GM19324 (cell line): Measurements from ENCODE around the gene IFT88.

Source experiments
- ATAC-seq: cut with Tn5 transposase; IDR thresholded peaks from one replicate; pipeline ENCODE4 v1.9.1; 2021; ENCODE audit warnings: mild to moderate bottlenecking, moderate library complexity; ENCODE audit not compliant: unreplicated experiment, low FRiP score

The IFT88 gene

DNA sequence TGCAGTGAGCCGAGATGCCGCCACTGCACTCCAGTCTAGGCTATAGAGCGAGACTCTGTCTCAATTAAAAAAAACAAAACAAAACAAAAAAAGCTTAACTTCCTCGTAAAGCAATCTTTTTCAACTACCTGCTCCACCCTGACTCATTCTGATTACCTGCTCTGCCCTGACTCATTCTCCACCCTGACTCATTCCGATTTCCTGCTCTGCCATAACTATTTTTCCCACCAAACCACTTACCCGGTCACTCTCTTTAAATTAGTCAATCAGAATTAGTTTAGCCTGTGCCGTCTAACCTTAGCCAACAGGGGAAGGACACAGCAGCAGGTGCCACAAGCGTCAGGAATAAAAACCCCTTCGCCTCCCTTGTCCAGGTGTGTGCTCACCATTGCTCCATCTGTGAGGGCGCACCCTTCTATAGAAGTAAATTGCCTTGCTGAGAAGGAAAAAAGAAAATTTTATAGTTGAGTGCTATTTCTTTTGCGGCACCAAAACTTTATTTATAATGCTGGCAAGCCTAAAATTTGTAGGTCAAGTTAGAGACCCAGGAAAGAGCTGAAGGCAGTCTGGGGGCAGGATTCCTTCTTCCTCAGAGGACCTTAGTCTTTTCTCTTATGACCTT, 1.7 kb upstream of the IFT88 start:
- ATAC-seq = no peak

DNA sequence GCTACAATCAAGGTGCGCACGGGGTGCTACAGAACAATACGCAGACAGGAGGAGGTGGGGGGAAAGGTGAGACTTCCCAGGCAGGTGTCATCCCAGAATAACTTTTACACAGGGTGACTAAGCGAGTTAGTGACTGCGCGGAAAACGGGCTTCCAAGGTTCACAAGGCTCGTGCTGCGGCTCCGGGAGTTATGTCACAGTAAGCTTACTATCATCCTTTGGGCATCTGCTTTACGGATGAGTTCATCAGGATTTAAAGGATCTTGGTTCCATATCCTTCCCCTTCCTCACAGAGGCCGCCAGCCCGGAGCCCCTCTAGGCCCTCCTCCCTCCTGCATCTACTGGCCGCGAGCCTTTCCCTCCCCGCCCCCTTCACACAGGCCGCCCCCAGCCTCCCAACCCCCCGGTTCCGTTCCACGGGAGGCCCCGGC, 474 bp upstream of the IFT88 start:
- peak; percentile 5 for ATAC-seq

DNA sequence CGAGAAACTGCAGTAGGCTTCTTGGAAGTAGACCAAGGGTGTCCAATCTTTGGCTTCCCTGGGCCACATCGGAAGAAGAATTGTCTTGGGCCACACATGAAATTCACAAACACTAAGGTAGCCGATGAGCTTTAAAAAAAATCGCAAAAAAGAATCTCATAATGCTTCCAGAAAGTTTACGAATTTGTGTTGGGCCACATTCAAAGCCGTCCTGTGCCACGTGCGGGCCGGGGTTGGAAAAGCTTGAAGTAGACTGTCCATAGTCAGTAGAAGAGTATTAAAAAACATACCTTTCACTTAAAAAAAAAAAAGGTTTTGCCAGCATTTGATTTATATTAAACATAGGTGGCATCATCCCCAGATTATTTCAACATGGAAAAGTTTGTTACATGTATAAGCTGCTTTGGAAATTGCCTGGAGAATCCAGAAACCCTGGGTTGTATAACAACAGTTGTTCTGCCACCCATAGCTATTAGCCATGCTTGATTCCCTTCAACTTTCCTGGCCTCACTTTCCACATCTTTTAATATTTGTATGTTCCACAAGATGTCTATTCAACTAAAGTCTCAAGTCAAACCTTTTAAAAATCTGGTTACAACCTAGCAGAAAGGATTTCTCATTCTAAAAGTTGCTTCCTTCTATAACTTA, 1.0 kb downstream of the IFT88 start:
- ATAC-seq = no peak

DNA sequence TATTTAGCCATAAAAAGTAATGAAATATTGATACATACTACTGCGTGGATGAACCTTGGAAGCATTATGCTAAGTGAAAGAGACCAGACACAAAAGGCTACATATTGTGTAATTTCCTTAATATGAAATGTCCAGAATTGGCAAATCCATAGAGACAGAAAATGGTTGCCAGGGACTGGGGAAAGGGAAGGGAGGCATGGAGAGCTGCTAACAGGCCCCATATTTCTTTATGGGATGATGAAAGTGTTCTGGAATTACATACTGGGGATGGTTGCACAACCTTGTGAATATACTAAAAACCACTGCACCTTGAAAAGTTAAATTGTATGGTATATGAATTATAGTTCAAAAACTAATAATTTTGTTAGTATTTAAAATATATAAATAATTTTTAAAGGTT, 3.6 kb downstream of the IFT88 start:
- ATAC-seq = no peak

DNA sequence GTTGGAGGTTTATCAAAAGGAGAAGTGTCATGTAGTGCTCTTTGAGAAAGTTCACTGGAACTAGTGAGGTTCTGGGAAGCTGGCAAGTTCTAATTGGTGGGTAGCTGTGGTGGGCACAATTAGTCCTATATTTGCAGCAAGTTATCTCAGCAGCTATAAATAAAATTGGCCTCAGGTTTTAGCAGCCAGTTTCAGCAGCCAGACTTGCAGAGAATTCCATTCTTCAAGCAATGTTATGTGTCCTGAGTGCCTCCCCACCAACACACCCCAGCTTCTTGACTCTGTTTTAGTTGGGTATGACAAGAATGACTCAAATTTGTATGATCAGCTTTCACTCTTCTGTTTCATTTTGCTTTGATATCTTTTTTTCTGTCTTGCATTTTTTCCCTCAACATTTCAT, 4.7 kb downstream of the IFT88 start:
- no peak for ATAC-seq

DNA sequence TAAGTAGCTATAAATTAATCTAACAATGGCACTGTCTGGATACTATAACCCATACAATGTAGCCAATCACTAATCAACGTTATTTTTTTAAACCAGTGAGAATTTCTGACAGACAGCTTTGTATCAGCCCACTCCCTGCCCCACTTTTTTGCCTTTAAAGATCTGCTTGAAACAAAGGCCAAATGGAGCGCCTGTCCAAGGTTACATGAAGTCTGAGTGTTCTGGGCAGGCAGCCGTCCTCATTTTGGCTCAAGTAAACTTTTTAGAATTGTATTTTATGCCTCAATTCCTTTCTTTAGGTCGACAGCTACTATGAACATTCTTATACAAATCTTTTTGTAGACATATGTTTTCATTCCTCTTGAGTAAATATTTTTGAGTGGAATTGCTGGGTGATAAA, 6.2 kb downstream of the IFT88 start:
- ATAC-seq = no peak

DNA sequence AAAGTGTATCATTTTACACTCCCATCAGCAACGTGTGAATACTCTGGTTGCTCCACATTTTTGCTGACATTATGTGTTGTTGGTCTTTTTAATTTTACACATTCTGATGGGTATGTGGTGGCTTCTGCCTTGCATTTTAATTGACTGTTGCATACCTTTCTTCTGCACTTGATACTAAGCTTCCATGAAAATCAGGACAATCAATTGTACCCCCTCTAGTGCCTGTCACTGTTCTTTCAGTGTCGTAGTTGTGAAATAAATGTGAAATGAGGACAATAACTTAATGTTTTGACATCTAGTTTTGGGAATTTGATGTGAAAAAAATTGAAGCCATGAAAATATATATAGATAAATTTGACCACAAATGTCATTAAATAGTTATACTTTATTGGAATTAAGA, 6.7 kb downstream of the IFT88 start:
- no peak for ATAC-seq

DNA sequence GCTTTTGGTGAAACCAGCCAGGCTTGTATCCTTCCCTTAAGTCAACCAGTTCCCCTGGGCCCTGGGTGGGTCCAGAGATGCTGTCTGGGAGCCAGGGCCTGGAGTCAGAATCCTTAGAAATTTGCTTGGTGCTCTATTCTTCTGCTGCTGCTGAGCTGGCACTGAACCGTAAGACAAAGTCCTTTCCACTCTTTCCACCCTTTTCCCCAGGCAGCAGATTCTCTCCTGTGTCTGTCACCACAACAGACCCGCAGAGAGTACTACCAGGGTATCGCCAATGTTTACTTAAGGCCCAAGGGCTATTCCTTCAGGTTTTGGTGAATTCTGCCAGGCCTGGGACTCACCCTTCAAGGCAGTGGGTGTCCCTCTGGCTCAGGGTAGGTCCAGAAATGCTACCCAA, 12.2 kb downstream of the IFT88 start:
- no peak for ATAC-seq

DNA sequence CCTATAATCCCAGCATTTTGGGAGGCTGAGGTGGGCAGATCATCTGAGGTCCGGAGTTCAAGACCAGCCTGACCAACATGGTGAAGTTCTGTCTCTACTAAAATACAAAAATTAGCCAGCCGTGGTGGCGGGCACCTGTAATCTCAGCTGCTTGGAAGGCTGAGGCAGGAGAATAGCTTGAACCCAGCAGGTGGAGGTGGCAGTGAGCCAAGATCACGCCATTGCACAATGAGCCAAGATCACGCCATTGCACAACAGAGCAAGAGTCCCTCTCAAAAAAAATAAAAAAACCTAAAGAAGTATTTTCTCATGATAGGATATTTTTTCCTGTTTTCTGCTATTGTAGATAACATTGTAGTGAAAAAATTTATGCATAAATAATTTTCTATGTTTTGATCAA, 13.3 kb downstream of the IFT88 start:
- no peak for ATAC-seq

DNA sequence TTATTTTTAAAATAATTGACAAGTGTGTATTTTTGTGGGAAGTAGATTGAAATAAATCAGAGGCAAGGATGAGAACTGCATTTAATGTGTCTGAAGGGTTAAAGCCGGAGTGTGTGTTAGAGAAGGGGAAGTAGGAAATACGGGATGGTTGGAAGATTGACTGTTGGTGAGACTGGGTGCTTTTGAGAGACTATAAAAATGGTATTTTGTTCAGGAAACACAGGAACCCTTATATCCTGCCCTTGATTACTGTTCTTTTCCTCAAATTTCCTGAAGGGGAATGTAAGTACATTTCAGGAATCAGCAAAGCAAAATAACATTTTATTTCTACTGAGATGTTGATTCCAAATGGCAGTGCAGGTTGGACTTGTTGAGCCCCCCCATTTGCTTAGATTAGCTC, 15.1 kb downstream of the IFT88 start:
- no peak for ATAC-seq

DNA sequence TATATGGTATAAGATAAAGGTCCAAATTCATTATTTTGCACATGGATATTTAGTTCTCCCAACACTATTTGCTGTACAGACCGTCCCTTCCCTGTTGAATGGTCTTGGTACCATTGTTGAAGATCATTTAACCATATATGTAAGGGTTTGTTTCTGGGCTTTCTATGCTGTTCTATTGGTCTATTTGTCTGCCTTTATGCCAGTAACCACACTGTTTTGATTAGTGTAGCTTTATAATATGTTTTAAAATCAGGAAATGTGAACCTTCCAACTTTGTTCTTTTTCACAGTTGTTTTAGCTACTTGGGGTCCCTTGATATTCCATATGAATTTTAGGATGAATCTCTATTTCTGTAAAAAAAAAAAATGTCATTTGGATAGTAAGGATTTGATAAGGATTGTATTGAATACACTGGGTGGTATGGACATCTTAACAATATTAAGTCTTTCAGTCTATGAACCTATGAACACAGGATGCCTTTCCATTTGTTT, 16.9 kb downstream of the IFT88 start:
- no peak for ATAC-seq

DNA sequence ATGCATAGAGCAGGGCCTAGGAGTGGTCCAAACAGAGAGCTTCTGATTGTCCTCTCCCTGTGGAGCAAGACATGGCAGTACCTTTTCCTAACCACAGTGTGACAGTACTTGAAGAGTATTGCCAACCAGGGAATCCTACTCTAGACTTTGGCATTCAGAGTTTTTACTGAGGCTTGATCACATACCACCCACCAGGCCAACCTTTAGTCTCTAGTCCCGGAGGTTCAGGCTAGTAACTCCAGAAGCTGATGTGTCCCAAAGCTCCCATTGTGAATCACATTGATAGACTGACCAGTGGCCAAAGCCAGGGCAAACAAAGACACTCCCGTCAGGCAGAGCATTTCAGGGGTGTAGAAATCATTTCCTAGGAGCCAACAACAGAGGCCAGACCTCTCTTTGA, 18.4 kb downstream of the IFT88 start:
- no peak for ATAC-seq

DNA sequence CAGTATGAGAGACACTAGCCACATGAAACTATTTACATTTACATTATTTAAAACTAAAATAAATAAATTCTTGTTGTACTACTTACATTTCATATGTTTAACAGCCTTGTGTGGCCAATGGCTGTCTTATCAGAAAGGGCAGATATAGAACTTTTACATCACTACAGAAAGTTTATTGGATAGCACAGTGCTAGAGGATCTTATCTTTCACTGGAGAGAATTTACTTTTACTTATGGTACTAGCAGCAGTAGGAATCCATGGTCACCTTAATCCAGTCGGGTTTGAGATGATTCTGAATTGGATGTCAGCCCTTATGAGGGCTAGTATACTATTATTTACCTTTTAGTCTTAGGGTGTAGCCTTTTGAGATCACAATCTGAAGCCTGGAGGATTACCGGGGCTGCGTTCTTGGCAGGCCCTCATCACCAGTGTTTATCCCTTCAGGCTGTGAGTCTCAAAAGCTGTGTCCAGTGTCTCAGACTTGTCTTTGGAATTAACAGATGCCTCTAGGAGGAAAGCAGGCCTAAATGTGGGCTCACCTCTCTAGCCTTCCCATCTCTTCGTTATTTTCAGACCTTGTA, 21.7 kb downstream of the IFT88 start:
- no peak for ATAC-seq

DNA sequence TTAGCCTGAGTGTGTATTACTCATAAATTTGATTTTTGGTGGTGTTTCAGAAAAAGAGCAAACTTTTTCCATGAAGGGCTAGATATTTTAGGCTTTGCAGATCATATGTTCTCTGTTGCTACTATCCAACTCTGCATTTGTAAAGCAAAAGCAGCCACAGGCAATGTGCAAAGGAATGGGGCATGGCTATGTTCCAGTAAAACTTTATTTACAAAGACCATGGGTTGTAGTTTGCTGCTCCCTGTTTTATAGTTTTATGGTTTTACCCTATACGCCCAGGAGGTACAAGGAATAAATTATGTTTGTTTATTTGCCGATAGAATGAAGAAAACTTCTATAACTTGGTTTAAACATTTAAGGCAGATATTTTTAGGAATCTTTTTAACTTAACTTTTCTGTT, 23.6 kb downstream of the IFT88 start:
- no peak for ATAC-seq

DNA sequence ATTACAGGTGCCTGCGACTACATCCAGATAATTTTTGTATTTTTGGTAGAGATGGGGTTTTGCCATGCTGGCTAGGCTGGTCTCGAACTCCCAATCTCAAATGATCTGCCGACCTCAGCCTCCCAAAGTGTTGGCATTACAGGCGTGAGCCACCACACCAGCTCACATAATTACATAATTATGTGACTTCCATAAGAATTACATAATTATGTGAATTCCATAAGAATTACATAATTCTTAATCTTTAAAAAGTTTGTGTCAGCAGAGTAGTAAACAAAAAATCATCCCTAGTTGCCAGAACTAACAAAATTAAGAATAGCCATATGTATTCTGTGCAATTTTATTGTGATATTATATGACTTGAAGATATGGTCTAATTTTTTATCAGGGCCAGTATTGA, 25.6 kb downstream of the IFT88 start:
- ATAC-seq = no peak

DNA sequence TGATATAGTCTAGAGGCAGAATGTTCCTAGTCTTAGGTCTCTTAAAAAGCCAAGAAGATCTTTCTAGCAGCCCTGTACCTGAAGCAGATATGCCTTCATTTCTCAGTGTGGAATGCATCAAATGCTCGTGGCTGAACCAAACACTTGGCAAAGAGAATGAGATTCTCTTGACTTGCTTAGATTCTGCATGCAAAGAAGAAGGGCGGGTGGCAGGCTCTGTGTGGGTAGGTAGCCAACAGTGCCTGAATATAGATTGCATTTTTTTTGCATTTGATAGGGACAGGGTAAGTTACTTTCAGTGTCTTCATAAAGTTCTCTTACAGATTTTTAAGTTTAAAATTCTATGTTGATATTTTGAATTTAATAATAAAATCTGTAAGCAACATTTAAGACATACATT, 27.3 kb downstream of the IFT88 start:
- ATAC-seq = no peak

DNA sequence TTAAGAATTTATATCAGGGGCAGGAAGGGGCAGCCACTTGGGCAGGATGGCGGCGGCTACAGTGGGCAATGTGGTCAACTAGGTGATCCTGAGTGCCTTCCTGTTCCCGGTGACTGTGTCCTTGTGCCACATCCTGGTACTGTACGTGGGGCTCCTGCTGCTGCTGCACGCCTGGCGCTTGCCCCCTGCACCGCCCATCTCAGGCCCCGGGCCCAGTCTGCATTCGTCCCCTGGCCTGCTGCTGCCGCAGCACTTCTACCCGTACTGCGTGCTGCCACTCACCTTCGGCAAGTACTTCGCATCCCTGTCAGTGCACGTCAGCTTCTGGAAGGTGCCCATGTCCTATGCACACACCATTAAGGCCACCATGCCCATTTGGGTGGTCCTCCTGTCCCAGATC, 40.1 kb downstream of the IFT88 start:
- ATAC-seq = no peak

DNA sequence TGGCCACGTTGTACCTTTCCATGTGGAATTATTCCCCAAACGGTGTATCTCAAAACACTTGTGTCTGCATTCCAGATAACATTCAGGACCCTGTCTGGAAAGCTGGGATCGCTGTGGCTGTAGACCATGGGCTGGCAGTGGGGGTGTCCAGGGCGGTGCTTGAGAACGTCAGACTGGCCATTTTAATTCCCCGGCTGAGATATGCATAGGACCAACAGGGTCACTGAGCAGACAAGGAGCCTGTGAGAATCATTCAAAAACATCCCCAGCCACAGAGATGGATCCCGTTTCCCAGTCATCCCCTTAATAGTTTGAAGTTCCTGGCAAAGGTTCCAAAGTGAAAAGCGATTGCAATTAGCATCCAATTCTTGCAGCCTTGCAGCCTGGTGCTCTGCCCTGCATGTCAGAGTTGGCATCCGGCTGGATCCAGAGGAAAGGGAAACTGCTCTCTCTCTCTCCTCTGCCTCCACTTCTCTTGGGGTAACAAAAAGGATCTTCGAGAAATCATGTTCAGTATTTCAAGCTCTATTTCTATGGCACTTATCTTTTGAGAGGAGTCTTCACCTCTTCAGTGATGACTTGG, 41.6 kb downstream of the IFT88 start:
- no peak for ATAC-seq

DNA sequence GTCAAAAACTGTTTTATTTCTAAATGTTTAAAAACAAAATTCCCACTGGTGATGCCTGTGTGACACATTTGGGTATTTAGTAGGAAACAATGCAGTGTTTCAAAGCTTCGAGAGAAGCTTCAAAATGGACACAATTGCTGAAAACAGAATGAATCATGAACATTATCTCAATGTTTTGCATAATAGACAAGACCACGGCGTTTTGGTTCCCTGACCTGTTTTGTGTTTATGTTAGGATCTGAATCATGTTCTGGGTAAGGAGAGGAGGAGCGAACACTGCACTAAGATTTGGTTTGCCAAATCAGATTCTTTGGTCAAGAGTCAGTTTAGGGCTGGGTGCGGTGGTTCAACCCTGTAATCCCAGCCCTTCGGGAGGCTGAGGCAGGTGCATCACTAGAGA, 42.2 kb downstream of the IFT88 start:
- no peak for ATAC-seq

DNA sequence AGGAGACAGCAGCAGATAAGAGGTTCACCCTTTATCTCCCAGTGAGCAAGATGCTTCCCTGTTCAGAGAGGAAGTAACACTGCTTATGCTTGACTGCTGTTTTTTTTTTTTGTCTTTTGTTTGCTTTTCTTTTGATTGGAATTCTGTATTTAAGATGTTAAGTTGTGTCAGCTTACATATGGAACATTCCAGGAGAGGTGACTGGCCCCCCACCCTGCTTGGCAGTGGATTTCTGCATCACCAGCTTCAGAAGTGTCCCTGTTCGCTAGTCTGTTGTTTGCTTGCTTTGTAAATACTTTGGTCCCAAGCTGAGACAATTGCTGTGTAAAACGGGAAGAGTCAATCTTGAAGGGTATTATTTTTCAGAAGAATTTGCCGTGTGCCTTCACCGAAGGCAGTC, 43.0 kb downstream of the IFT88 start:
- no peak for ATAC-seq

DNA sequence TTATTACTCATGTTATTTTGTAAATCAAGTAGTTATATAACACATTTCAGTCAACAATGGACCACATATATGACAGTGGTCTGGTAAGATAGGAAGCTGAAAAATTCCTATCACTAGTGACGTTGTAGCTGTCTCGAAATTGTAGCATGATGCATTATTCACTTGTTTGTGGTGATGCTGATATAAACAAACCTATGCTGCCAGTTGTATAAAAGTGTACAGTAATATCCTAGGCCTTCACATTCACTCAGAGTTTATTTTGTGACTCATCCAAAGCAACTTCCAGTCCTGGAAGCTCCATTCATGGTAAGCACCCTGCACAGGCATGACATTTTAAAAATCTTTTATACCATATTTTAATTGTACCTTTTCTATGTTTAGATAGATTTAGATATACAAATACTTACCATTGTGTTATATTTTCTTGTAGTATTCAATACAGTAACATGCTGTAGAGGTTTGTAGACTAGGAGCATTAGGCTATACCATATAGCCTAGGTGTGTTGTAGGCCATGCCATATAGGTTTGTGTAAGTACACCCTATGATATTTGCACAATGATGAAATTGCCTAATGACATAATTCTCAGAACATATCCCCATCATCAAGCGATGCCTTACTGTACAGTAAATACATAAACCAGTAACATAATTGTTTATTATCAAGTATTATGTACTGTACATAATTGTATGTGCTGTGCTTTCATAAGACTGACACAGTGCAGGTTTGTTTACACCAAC, 49.3 kb downstream of the IFT88 start:
- no peak for ATAC-seq
